Thyroid gland (tissue), 4 donors: ENCODE results near the gene DDA1.

Experiments used
- CTCF ChIP-seq, 6 experiments: fragments of 200-600 bp in 3 of 6; fragments of 450-650 bp in 3 of 6; sonication (generic) in 3 of 6; IDR thresholded peaks; one replicate each; pipeline ENCODE4 v1.5.1; 2016 to 2019; ENCODE audit warnings: antibody characterized with exemption in 6 of 6, mild to moderate bottlenecking in 2 of 6, inconsistent platforms in 1 of 6, moderate library complexity in 1 of 6
- POLR2A ChIP-seq, 2 donors: fragments of 450-650 bp; IDR thresholded peaks; one replicate each; pipeline ENCODE4 v1.6.1; 2017; ENCODE audit warnings: antibody characterized with exemption in 2 of 2, mild to moderate bottlenecking in 2 of 2, moderate library complexity in 1 of 2

GRCh38 chr19:17307876-17308377 lies 1.4 kb upstream of the DDA1 start:
- TF ChIP-seq CTCF (IDR thresholded peaks at IDR 0.05) (no peak), POLR2A (IDR thresholded peaks at IDR 0.05) (no peak)
